HEK293 (cell line): ENCODE measurements around the gene ZNF236.

Source experiments
- CTCF ChIA-PET: fragments of 350-600 bp; formaldehyde crosslinking; extraction: SDS; loops from one replicate; lab custom pipeline; 2021; ENCODE audit warnings: antibody characterized with exemption; lab: Yijun Ruan, JAX
- POLR2A ChIA-PET: fragments of 300-600 bp; formaldehyde crosslinking; extraction: SDS; loops from one replicate; lab custom pipeline; 2020; ENCODE audit warnings: antibody characterized with exemption, inconsistent platforms; lab: Yijun Ruan, JAX
- H3K27ac ChIP-seq: fragments of 200-500 bp; sonication (Bioruptor generic); 2 replicates; pipeline ENCODE4 v1.5.1; 2014; ENCODE audit warnings: low read depth, low read length, control low read depth, inconsistent platforms; ENCODE audit errors: extremely low read depth
- H3K36me3 ChIP-seq, 2 experiments: fragments of 200-500 bp in 1 of 2; sonication (Bioruptor generic) in 1 of 2; 1 replicate in 1 of 2; 2 replicates in 1 of 2; pipeline ENCODE4 v1.5.1; 2014 to 2017; ENCODE audit warnings: inconsistent platforms in 2 of 2, low read length in 2 of 2; ENCODE audit not compliant: control insufficient read depth in 2 of 2, insufficient read depth in 1 of 2
- H3K4me1 ChIP-seq: fragments of 200-500 bp; sonication (Bioruptor generic); 2 replicates; pipeline ENCODE4 v1.5.1; 2014; ENCODE audit warnings: mild to moderate bottlenecking, low read length, inconsistent platforms; ENCODE audit not compliant: control insufficient read depth, insufficient read depth
- H3K4me3 ChIP-seq: 2 replicates; pipeline ENCODE4 v1.5.1; 2011; ENCODE audit warnings: low read depth, mild to moderate bottlenecking, control low read depth, low read length, moderate library complexity
- H3K9me3 ChIP-seq: fragments of 200-500 bp; sonication (Bioruptor generic); 2 replicates; pipeline ENCODE4 v1.5.1; 2014; ENCODE audit warnings: low read depth, low read length, inconsistent platforms; ENCODE audit not compliant: control insufficient read depth, insufficient read depth
- KLF7 ChIP-seq: fragments of 450-650 bp; formaldehyde crosslinking; IDR thresholded peaks from 2 replicates; pipeline ENCODE4 v1.5.1; 2016; ENCODE audit warnings: missing biosample characterization, missing genetic modification characterization, borderline replicate concordance
- KLF8 ChIP-seq: fragments of 450-650 bp; formaldehyde crosslinking; IDR thresholded peaks from 2 replicates; pipeline ENCODE4 v1.5.1; 2016; ENCODE audit warnings: missing biosample characterization, missing genetic modification characterization
- OVOL3 ChIP-seq: fragments of 450-650 bp; formaldehyde crosslinking; IDR thresholded peaks from 2 replicates; pipeline ENCODE4 v1.5.1; 2016; ENCODE audit warnings: missing biosample characterization, missing genetic modification characterization
- TCF7L2 ChIP-seq: IDR thresholded peaks from 2 replicates; pipeline ENCODE4 v1.6.1; 2011; ENCODE audit warnings: low read depth, mild to moderate bottlenecking, inconsistent platforms, low read length, moderate library complexity, borderline replicate concordance
- ZBTB20 ChIP-seq: fragments of 450-650 bp; formaldehyde crosslinking; IDR thresholded peaks from 2 replicates; pipeline ENCODE4 v1.5.1; 2016; ENCODE audit warnings: missing biosample characterization, missing genetic modification characterization
- ZBTB48 ChIP-seq: fragments of 450-650 bp; formaldehyde crosslinking; IDR thresholded peaks from 2 replicates; pipeline ENCODE4 v1.5.1; 2016; ENCODE audit warnings: missing biosample characterization, missing genetic modification characterization
- ZNF16 ChIP-seq: fragments of 450-650 bp; formaldehyde crosslinking; IDR thresholded peaks from 2 replicates; pipeline ENCODE4 v1.5.1; 2016; ENCODE audit warnings: low read depth, missing biosample characterization, missing genetic modification characterization
- ZNF292 ChIP-seq: fragments of 450-650 bp; formaldehyde crosslinking; IDR thresholded peaks from 2 replicates; pipeline ENCODE4 v1.5.1; 2016; ENCODE audit warnings: low read depth, missing biosample characterization, missing genetic modification characterization, borderline replicate concordance
- ZNF37A ChIP-seq: fragments of 450-650 bp; IDR thresholded peaks from 2 replicates; pipeline ENCODE4 v1.5.1; 2018; ENCODE audit warnings: missing biosample characterization, missing genetic modification characterization
- ZNF501 ChIP-seq: fragments of 450-650 bp; formaldehyde crosslinking; IDR thresholded peaks from 2 replicates; pipeline ENCODE4 v1.5.1; 2016; ENCODE audit warnings: missing biosample characterization, missing genetic modification characterization
- ZNF549 ChIP-seq: fragments of 450-650 bp; IDR thresholded peaks from 2 replicates; pipeline ENCODE4 v1.5.1; 2018; ENCODE audit warnings: missing biosample characterization, missing genetic modification characterization, mild to moderate bottlenecking, inconsistent platforms, moderate library complexity
- ZNF555 ChIP-seq: fragments of 450-650 bp; formaldehyde crosslinking; conservative IDR thresholded peaks from 2 replicates; pipeline ENCODE4 v1.5.1; 2017; ENCODE audit warnings: missing biosample characterization, mild to moderate bottlenecking, missing genetic modification characterization, inconsistent platforms
- ZNF624 ChIP-seq: fragments of 450-650 bp; formaldehyde crosslinking; IDR thresholded peaks from 2 replicates; pipeline ENCODE4 v1.5.1; 2017; ENCODE audit warnings: missing biosample characterization, missing genetic modification characterization
- ZNF707 ChIP-seq: fragments of 450-650 bp; formaldehyde crosslinking; IDR thresholded peaks from 2 replicates; pipeline ENCODE4 v1.5.1; 2016; ENCODE audit warnings: missing biosample characterization, missing genetic modification characterization
- ZSCAN16 ChIP-seq: fragments of 450-650 bp; formaldehyde crosslinking; IDR thresholded peaks from 2 replicates; pipeline ENCODE4 v1.5.1; 2016; ENCODE audit warnings: missing biosample characterization, missing genetic modification characterization
- TF ChIP-seq, protein P1 (sequence below): fragments of 450-650 bp; formaldehyde crosslinking; IDR thresholded peaks from 2 replicates; pipeline ENCODE4 v1.5.1; 2016; ENCODE audit warnings: missing biosample characterization, missing genetic modification characterization
- TF ChIP-seq, protein P2 (sequence below): fragments of 450-650 bp; formaldehyde crosslinking; IDR thresholded peaks from 2 replicates; pipeline ENCODE4 v1.5.1; 2016; ENCODE audit warnings: missing biosample characterization, missing genetic modification characterization
- TF ChIP-seq, protein P3 (sequence below): fragments of 450-650 bp; formaldehyde crosslinking; IDR thresholded peaks from 2 replicates; pipeline ENCODE4 v1.5.1; 2017; ENCODE audit warnings: missing biosample characterization, missing genetic modification characterization
- TF ChIP-seq, protein P4 (sequence below): fragments of 450-650 bp; formaldehyde crosslinking; IDR thresholded peaks from 2 replicates; pipeline ENCODE4 v1.5.1; 2016; ENCODE audit warnings: missing biosample characterization, missing genetic modification characterization, borderline replicate concordance
- TF ChIP-seq, protein P5 (sequence below): fragments of 450-650 bp; formaldehyde crosslinking; IDR thresholded peaks from 2 replicates; pipeline ENCODE4 v1.5.1; 2016; ENCODE audit warnings: missing biosample characterization, missing genetic modification characterization

ZNF236 gene

DNA sequence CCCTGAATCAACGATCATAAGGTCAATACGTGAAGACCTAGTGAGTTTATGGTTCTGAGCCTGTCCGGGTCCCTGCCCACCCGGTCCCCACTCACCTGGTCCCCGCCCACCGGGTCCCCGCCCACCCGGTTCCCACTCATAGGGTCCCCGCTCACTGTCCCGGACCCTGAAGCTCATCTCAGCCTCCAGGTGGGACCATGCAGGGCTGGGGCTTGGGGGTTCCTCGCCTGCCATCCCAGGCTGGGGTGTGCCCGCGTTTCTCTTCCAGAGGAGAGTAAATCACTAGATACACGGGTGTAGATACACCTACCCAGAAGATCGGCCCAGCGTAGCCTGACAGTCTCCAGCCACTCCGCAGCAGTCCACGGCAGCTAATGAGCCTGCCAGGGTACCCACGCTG lies 178.7 kb downstream of the ZNF236 start:
- Histone ChIP-seq H3K4me3 (no peak overlapping the region), H3K27ac (no peak overlapping the region), H3K36me3 (no peaks in the 10 kb centered on the region), H3K9me3 (no peaks in the 10 kb centered on the region), H3K4me1 (no peaks in the 10 kb centered on the region)
- ChIA-PET CTCF (interaction anchor here (0.5 to 3.5 kb wide), 33 partner anchors 8 to 697 kb away, joined by 3 to 40 read pairs (median 5); no protein-coding TSS in a partner anchor), POLR2A (no interaction called here)
- no peak for TF ChIP-seq KLF7 (tag by site-specific recombination)
- TF ChIP-seq ZNF549, result no peak
- no peak for TF ChIP-seq ZBTB48
- no peak for TF ChIP-seq ZNF16
- TF ChIP-seq TCF7L2, result no peak
- TF ChIP-seq, protein P1, sequence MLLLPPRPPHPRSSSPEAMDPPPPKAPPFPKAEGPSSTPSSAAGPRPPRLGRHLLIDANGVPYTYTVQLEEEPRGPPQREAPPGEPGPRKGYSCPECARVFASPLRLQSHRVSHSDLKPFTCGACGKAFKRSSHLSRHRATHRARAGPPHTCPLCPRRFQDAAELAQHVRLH, result no peak
- TF ChIP-seq ZBTB20 (tag by site-specific recombination), result no peak
- TF ChIP-seq, protein P2, sequence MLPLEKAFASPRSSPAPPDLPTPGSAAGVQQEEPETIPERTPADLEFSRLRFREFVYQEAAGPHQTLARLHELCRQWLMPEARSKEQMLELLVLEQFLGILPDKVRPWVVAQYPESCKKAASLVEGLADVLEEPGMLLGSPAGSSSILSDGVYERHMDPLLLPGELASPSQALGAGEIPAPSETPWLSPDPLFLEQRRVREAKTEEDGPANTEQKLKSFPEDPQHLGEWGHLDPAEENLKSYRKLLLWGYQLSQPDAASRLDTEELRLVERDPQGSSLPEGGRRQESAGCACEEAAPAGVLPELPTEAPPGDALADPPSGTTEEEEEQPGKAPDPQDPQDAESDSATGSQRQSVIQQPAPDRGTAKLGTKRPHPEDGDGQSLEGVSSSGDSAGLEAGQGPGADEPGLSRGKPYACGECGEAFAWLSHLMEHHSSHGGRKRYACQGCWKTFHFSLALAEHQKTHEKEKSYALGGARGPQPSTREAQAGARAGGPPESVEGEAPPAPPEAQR (tag by site-specific recombination), result no peak

DNA sequence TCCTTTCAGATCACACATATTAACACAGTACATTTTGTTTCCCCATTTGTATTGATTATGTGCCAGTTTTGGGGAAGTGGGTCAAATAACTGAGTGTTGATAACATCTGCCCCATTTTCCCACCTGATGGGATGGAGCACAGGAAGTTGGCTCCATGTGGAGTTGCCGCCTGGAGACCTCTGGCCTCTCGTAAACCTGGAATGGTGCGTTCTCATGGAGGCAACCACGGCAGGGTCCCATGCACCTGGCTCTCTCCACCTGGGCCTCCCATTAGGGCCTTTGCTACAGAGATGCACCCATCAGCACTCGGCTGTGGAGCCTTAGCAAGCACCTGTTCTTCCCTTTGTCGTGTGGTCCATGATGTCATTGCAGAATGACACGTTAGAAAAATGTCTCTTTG lies 179.6 kb downstream of the ZNF236 start:
- no peak overlapping the region for H3K4me3 ChIP-seq
- no peaks in the 10 kb centered on the region for H3K36me3 ChIP-seq
- no peaks in the 10 kb centered on the region for H3K9me3 ChIP-seq
- no peaks in the 10 kb centered on the region for H3K4me1 ChIP-seq
- POLR2A ChIA-PET, result no interaction called here
- TF ChIP-seq KLF8 (no peak), ZNF501 (tag by site-specific recombination) (no peak), ZSCAN16 (tag by site-specific recombination) (no peak)
- TF ChIP-seq, protein P3, sequence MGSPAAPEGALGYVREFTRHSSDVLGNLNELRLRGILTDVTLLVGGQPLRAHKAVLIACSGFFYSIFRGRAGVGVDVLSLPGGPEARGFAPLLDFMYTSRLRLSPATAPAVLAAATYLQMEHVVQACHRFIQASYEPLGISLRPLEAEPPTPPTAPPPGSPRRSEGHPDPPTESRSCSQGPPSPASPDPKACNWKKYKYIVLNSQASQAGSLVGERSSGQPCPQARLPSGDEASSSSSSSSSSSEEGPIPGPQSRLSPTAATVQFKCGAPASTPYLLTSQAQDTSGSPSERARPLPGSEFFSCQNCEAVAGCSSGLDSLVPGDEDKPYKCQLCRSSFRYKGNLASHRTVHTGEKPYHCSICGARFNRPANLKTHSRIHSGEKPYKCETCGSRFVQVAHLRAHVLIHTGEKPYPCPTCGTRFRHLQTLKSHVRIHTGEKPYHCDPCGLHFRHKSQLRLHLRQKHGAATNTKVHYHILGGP (tag by site-specific recombination), result no peak
- CTCF ChIA-PET, result interaction anchor here (2.3 to 3.5 kb wide), 2 partner anchors 10 to 60 kb away, joined by 12 to 40 read pairs; no protein-coding TSS in a partner anchor
- H3K27ac ChIP-seq, result no peak overlapping the region

DNA sequence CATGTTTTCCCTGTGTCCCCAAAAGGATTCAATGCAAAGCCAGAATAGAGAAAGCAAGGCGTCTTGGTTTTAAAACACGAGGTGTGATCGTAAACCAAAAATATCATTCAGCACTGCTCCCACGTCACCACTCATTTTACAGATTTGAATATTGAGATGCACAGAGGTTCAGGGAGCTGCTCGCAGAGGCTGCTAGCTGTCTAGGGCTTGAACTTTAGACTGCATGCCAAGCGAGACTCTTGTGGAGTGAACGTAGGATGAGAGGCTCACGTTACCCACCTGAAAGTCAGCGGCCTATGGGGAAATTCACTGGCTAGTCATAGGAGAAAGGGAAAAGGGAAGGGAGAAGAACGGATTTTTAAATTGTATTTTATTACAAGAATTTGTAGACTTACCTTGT lies 180.1 kb downstream of the ZNF236 start:
- ChIA-PET CTCF (interaction anchor here (1.2 kb wide), 1 partner anchor 138 kb away, joined by 3 read pairs; no protein-coding TSS in a partner anchor), POLR2A (no interaction called here)
- no peaks in the 10 kb centered on the region for H3K36me3 ChIP-seq
- no peaks in the 10 kb centered on the region for H3K9me3 ChIP-seq
- no peak overlapping the region for H3K27ac ChIP-seq
- H3K4me3 ChIP-seq, result no peak overlapping the region
- H3K4me1 ChIP-seq, result no peaks in the 10 kb centered on the region
- TF ChIP-seq ZBTB20 (tag by site-specific recombination) (no peak), OVOL3 (no peak), ZNF37A (tag by site-specific recombination) (no peak), ZNF624 (tag by site-specific recombination) (no peak), ZNF292 (tag by site-specific recombination) (no peak), ZNF707 (tag by site-specific recombination) (no peak), ZNF555 (tag by site-specific recombination) (no peak)
- TF ChIP-seq, protein P4, sequence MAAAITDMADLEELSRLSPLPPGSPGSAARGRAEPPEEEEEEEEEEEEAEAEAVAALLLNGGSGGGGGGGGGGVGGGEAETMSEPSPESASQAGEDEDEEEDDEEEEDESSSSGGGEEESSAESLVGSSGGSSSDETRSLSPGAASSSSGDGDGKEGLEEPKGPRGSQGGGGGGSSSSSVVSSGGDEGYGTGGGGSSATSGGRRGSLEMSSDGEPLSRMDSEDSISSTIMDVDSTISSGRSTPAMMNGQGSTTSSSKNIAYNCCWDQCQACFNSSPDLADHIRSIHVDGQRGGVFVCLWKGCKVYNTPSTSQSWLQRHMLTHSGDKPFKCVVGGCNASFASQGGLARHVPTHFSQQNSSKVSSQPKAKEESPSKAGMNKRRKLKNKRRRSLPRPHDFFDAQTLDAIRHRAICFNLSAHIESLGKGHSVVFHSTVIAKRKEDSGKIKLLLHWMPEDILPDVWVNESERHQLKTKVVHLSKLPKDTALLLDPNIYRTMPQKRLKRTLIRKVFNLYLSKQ (tag by site-specific recombination), result no peak
- TF ChIP-seq, protein P3 (tag by site-specific recombination), result no peak
- TF ChIP-seq, protein P5, sequence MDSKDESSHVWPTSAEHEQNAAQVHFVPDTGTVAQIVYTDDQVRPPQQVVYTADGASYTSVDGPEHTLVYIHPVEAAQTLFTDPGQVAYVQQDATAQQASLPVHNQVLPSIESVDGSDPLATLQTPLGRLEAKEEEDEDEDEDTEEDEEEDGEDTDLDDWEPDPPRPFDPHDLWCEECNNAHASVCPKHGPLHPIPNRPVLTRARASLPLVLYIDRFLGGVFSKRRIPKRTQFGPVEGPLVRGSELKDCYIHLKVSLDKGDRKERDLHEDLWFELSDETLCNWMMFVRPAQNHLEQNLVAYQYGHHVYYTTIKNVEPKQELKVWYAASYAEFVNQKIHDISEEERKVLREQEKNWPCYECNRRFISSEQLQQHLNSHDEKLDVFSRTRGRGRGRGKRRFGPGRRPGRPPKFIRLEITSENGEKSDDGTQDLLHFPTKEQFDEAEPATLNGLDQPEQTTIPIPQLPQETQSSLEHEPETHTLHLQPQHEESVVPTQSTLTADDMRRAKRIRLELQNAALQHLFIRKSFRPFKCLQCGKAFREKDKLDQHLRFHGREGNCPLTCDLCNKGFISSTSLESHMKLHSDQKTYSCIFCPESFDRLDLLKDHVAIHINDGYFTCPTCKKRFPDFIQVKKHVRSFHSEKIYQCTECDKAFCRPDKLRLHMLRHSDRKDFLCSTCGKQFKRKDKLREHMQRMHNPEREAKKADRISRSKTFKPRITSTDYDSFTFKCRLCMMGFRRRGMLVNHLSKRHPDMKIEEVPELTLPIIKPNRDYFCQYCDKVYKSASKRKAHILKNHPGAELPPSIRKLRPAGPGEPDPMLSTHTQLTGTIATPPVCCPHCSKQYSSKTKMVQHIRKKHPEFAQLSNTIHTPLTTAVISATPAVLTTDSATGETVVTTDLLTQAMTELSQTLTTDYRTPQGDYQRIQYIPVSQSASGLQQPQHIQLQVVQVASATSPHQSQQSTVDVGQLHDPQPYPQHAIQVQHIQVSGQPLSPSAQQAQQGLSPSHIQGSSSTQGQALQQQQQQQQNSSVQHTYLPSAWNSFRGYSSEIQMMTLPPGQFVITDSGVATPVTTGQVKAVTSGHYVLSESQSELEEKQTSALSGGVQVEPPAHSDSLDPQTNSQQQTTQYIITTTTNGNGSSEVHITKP (tag by site-specific recombination), result no peak
